ENCODE data around the gene RFC1. TPM values are rescaled to one million over a fixed set of nuclear protein-coding genes. Genes with fewer than 3 reads are reported as not detected.

Gene RFC1
- total and polyA plus RNA-seq, 4 donors = 44.8 to 159 (median 54.5) TPM

GRCh38 chr4:39342731-39343130, 23.4 kb downstream of the RFC1 start:
- H3K27ac ChIP-seq (ENCODE audit: low read depth, low read length) = no peak overlapping the region
- DNase-seq (ENCODE audit: low read depth in 4 of 6, low spot score in 6 of 6) = no peak
- WGBS (ENCODE audit: insufficient coverage) = 90% methylated on average over 7 of the region's 7 CpGs
- H3K9me3 ChIP-seq (ENCODE audit: control insufficient read depth, insufficient read depth, low read length) = no peaks in the 10 kb centered on the region
- no peaks in the 10 kb centered on the region for H3K27me3 ChIP-seq (ENCODE audit: control insufficient read depth, insufficient read depth, low read length)
- no peaks in the 10 kb centered on the region for H3K4me1 ChIP-seq (ENCODE audit: control insufficient read depth, insufficient read depth, low read length)
- peaks cover 3% of the 10 kb centered on the region for H3K36me3 ChIP-seq (ENCODE audit: control insufficient read depth, insufficient read depth, low read length)
- H3K4me3 ChIP-seq (ENCODE audit: low read depth, low read length) = no peak overlapping the region

DNA sequence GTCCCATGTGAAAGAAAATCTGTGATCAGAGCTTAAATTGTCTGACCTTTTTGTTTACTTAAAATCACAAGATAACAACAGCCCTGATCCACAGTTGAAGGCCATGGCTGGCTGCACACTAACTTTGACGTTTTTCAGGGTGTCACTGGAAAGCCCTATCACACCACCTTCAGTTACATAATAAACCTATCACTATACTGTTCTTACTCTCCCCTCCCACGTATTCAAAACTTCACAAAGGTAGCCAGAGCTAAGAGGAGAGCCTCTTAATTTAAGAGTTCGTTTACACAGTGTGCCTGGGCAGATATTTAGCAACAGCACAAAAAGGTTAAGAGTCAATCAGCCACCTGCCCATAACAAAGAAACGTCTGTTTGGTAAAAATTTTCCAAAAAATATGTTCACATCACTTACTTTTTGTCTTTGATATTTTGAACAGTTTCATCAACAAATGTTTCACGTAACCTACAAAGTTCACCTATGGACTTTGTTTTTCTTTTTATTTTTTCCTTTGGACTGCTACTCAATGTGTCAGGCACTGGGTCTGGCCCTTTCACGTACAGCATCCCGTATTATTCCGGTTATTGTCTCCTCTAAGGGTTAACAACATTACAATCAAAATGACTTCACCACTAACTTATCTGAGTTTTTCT, 25.0 kb downstream of the RFC1 start:
- Histone ChIP-seq H3K36me3 (ENCODE audit: control insufficient read depth, insufficient read depth, low read length) (peaks cover 3% of the 10 kb centered on the region), H3K4me3 (ENCODE audit: low read depth, low read length) (no peak overlapping the region), H3K9me3 (ENCODE audit: control insufficient read depth, insufficient read depth, low read length) (no peaks in the 10 kb centered on the region), H3K4me1 (ENCODE audit: control insufficient read depth, insufficient read depth, low read length) (no peaks in the 10 kb centered on the region), H3K27me3 (ENCODE audit: control insufficient read depth, insufficient read depth, low read length) (no peaks in the 10 kb centered on the region), H3K27ac (ENCODE audit: low read depth, low read length) (no peak overlapping the region)
- WGBS (ENCODE audit: insufficient coverage) = 90% methylated on average over 6 of the region's 8 CpGs
- no peak for DNase-seq (ENCODE audit: low read depth in 4 of 6, low spot score in 6 of 6)

DNA sequence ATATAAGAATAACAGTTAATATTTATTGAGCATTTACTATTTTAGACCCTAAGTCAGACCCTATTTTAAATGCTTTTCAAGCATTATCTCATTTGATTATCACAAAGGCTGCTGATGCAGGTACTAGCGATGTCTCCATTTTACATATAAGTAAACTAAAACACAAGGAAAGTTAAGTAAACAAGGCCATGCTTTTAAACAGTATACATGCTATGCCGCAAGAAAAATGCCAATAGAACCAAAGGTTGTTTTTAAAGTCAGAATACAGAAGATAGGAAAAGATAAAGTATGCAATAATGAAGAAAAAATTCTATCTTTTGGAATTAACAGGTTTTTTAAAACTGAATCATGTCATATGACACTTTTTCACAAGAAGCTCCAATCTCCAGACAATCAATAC, 26.2 kb downstream of the RFC1 start:
- H3K36me3 ChIP-seq (ENCODE audit: control insufficient read depth, insufficient read depth, low read length) = peaks cover 3% of the 10 kb centered on the region
- H3K4me3 ChIP-seq (ENCODE audit: low read depth, low read length) = no peak overlapping the region
- H3K9me3 ChIP-seq (ENCODE audit: control insufficient read depth, insufficient read depth, low read length) = no peaks in the 10 kb centered on the region
- H3K27me3 ChIP-seq (ENCODE audit: control insufficient read depth, insufficient read depth, low read length) = no peaks in the 10 kb centered on the region
- DNase-seq (ENCODE audit: low read depth in 4 of 6, low spot score in 6 of 6) = no peak
- H3K27ac ChIP-seq (ENCODE audit: low read depth, low read length) = no peak overlapping the region
- no CpG with 5 or more reads among the region's 2 CpGs for WGBS (ENCODE audit: insufficient coverage)
- no peaks in the 10 kb centered on the region for H3K4me1 ChIP-seq (ENCODE audit: control insufficient read depth, insufficient read depth, low read length)

- no peak for DNase-seq (ENCODE audit: low read depth in 4 of 6, low spot score in 6 of 6)
- Histone ChIP-seq H3K27me3 (ENCODE audit: control insufficient read depth, insufficient read depth, low read length) (no peaks in the 10 kb centered on the region), H3K27ac (ENCODE audit: low read depth, low read length) (no peak overlapping the region), H3K4me1 (ENCODE audit: control insufficient read depth, insufficient read depth, low read length) (no peaks in the 10 kb centered on the region), H3K36me3 (ENCODE audit: control insufficient read depth, insufficient read depth, low read length) (no peaks in the 10 kb centered on the region), H3K9me3 (ENCODE audit: control insufficient read depth, insufficient read depth, low read length) (no peaks in the 10 kb centered on the region), H3K4me3 (ENCODE audit: low read depth, low read length) (no peak overlapping the region)
- WGBS (ENCODE audit: insufficient coverage) = 100% methylated on average over 1 of the region's 4 CpGs
Observed at GRCh38 chr4:39337841-39338240, 28.3 kb downstream of the RFC1 start.

DNA sequence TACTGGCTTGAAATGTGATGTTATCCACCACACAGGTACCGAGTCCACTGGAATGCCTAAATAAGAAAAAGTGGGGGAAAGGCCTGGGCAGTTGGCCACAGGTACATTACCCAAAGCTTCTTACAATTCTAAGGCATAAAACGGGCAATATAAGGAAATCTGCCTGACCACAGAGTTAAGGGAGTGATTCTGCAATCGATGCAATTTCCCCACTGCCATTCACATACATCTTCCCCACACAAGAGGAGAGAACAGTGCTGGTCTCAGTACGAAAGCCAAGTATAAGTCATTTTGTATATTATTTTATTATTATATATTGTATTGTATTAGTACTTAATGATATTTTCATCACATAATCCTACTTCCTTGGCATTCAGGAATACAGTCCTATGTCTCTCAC, 30.6 kb downstream of the RFC1 start:
- no peak for DNase-seq (ENCODE audit: low read depth in 4 of 6, low spot score in 6 of 6)
- no peaks in the 10 kb centered on the region for H3K27me3 ChIP-seq (ENCODE audit: control insufficient read depth, insufficient read depth, low read length)

GRCh38 chr4:39331191-39331590, 35.0 kb downstream of the RFC1 start:
- no peaks in the 10 kb centered on the region for H3K9me3 ChIP-seq (ENCODE audit: control insufficient read depth, insufficient read depth, low read length)
- H3K27me3 ChIP-seq (ENCODE audit: control insufficient read depth, insufficient read depth, low read length) = no peaks in the 10 kb centered on the region
- no peak overlapping the region for H3K27ac ChIP-seq (ENCODE audit: low read depth, low read length)
- WGBS (ENCODE audit: insufficient coverage) = no CpG with 5 or more reads among the region's 2 CpGs
- DNase-seq (ENCODE audit: low read depth in 4 of 6, low spot score in 6 of 6) = no peak
- H3K36me3 ChIP-seq (ENCODE audit: control insufficient read depth, insufficient read depth, low read length) = no peaks in the 10 kb centered on the region
- H3K4me1 ChIP-seq (ENCODE audit: control insufficient read depth, insufficient read depth, low read length) = no peaks in the 10 kb centered on the region
- H3K4me3 ChIP-seq (ENCODE audit: low read depth, low read length) = no peak overlapping the region

More for the DNA sequence above, 30.6 kb downstream of the RFC1 start:
- Histone ChIP-seq H3K36me3 (ENCODE audit: control insufficient read depth, insufficient read depth, low read length) (no peaks in the 10 kb centered on the region), H3K27ac (ENCODE audit: low read depth, low read length) (no peak overlapping the region), H3K4me3 (ENCODE audit: low read depth, low read length) (no peak overlapping the region), H3K9me3 (ENCODE audit: control insufficient read depth, insufficient read depth, low read length) (no peaks in the 10 kb centered on the region), H3K4me1 (ENCODE audit: control insufficient read depth, insufficient read depth, low read length) (no peaks in the 10 kb centered on the region)
- WGBS (ENCODE audit: insufficient coverage) = no CpG with 5 or more reads among the region's 4 CpGs

- Histone ChIP-seq H3K4me1 (ENCODE audit: control insufficient read depth, insufficient read depth, low read length) (no peaks in the 10 kb centered on the region), H3K27me3 (ENCODE audit: control insufficient read depth, insufficient read depth, low read length) (no peaks in the 10 kb centered on the region), H3K36me3 (ENCODE audit: control insufficient read depth, insufficient read depth, low read length) (peaks cover 2% of the 10 kb centered on the region), H3K4me3 (ENCODE audit: low read depth, low read length) (no peak overlapping the region), H3K27ac (ENCODE audit: low read depth, low read length) (no peak overlapping the region), H3K9me3 (ENCODE audit: control insufficient read depth, insufficient read depth, low read length) (no peaks in the 10 kb centered on the region)
- 91% methylated on average over 1 of the region's 1 CpG for WGBS (ENCODE audit: insufficient coverage)
- no peak for DNase-seq (ENCODE audit: low read depth in 4 of 6, low spot score in 6 of 6)
Observed at GRCh38 chr4:39330353-39330752, 35.8 kb downstream of the RFC1 start.

- Histone ChIP-seq H3K27me3 (ENCODE audit: control insufficient read depth, insufficient read depth, low read length) (no peaks in the 10 kb centered on the region), H3K4me1 (ENCODE audit: control insufficient read depth, insufficient read depth, low read length) (no peaks in the 10 kb centered on the region), H3K9me3 (ENCODE audit: control insufficient read depth, insufficient read depth, low read length) (no peaks in the 10 kb centered on the region), H3K36me3 (ENCODE audit: control insufficient read depth, insufficient read depth, low read length) (peaks cover 4% of the 10 kb centered on the region), H3K27ac (ENCODE audit: low read depth, low read length) (no peak overlapping the region), H3K4me3 (ENCODE audit: low read depth, low read length) (no peak overlapping the region)
- WGBS (ENCODE audit: insufficient coverage) = no CpG with 5 or more reads among the region's 2 CpGs
- DNase-seq (ENCODE audit: low read depth in 4 of 6, low spot score in 6 of 6) = no peak
Observed at GRCh38 chr4:39326468-39326977, 39.6 kb downstream of the RFC1 start.

DNA sequence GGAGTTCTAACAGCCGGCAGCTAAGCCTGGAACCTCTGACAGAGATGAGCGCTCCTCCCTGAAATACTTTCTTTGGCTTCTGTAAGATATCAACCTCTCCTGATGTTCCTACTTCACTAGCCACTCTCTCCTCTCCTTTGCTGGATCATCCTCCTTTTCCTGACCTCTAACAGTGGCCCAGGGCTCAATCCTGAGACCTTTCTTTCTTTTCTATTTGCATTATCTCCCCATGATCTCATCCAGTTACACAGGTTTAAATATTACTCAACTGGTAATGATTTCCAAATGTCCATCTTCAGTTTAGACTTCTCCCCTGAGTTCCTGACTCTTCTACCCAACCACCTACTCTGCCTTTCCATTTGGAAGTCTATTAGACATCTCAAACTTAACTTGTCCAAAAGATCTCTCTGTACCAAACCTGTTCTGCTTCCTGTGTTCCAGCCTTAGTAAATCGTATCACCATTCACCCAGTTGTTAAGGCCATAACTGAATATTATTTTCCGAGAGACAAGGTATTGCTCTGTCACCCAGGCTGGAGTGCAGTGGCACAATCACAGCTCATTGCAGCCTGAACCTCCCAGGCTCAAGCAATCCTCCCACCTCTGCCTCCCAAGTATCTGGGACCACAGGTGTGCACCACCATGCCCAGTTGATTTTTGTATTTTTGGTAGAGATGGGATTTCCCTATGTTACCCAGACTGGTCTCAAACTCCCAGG, 41.1 kb downstream of the RFC1 start:
- Histone ChIP-seq H3K36me3 (ENCODE audit: control insufficient read depth, insufficient read depth, low read length) (peaks cover 4% of the 10 kb centered on the region), H3K4me1 (ENCODE audit: control insufficient read depth, insufficient read depth, low read length) (no peaks in the 10 kb centered on the region), H3K4me3 (ENCODE audit: low read depth, low read length) (no peak overlapping the region), H3K27me3 (ENCODE audit: control insufficient read depth, insufficient read depth, low read length) (no peaks in the 10 kb centered on the region), H3K27ac (ENCODE audit: low read depth, low read length) (no peak overlapping the region), H3K9me3 (ENCODE audit: control insufficient read depth, insufficient read depth, low read length) (no peaks in the 10 kb centered on the region)
- 81% methylated on average over 3 of the region's 4 CpGs for WGBS (ENCODE audit: insufficient coverage)
- no peak for DNase-seq (ENCODE audit: low read depth in 4 of 6, low spot score in 6 of 6)

GRCh38 chr4:39324446-39324845, 41.7 kb downstream of the RFC1 start:
- H3K27me3 ChIP-seq (ENCODE audit: control insufficient read depth, insufficient read depth, low read length) = no peaks in the 10 kb centered on the region
- WGBS (ENCODE audit: insufficient coverage) = no CpG with 5 or more reads among the region's 2 CpGs
- no peaks in the 10 kb centered on the region for H3K9me3 ChIP-seq (ENCODE audit: control insufficient read depth, insufficient read depth, low read length)
- H3K4me3 ChIP-seq (ENCODE audit: low read depth, low read length) = no peak overlapping the region
- H3K27ac ChIP-seq (ENCODE audit: low read depth, low read length) = no peak overlapping the region
- peaks cover 4% of the 10 kb centered on the region for H3K36me3 ChIP-seq (ENCODE audit: control insufficient read depth, insufficient read depth, low read length)
- no peaks in the 10 kb centered on the region for H3K4me1 ChIP-seq (ENCODE audit: control insufficient read depth, insufficient read depth, low read length)
- DNase-seq (ENCODE audit: low read depth in 4 of 6, low spot score in 6 of 6) = no peak
